ENCODE results near the gene SPECC1L.
"Not testable (repeated sequence)": the region's sequence is repeated elsewhere in the genome, so short reads cannot be mapped to it uniquely, and the experiment has no call there.

- TF ChIP-seq CTCF (IDR thresholded peaks at IDR 0.05; ENCODE audit: insufficient read depth, low read depth, low read length); EZH2 (IDR thresholded peaks at IDR 0.05; ENCODE audit: insufficient read depth, low read length): not testable (repeated sequence)
Measured at GRCh38 chr22:24238101-24238694, 32.4 kb upstream of the SPECC1L start.
